Measurements from ENCODE around the gene CHRDL2.
"Not testable (repeated sequence)": the region's sequence is repeated elsewhere in the genome, so short reads cannot be mapped to it uniquely, and the experiment has no call there.

Gene CHRDL2

GRCh38 chr11:74669211-74670160, 61.7 kb downstream of the CHRDL2 start:
- no peak for DNase-seq (ENCODE audit: low spot score)
- H3K27me3 ChIP-seq (ENCODE audit: insufficient read depth, poor library complexity, severe bottlenecking), result no peaks in the 10 kb centered on the region
- TF ChIP-seq CTCF (IDR thresholded peaks at IDR 0.05; ENCODE audit: poor library complexity, severe bottlenecking), result no peak

GRCh38 chr11:74663315-74663714, 67.9 kb downstream of the CHRDL2 start:
- DNase-seq (ENCODE audit: low spot score) (no peak), ATAC-seq (ENCODE audit: low read depth) (no peak)
- no peak overlapping the region for H3K27ac ChIP-seq (ENCODE audit: poor library complexity, severe bottlenecking)
- no peaks in the 10 kb centered on the region for H3K27me3 ChIP-seq (ENCODE audit: insufficient read depth, poor library complexity, severe bottlenecking)
- no peaks in the 10 kb centered on the region for H3K9me3 ChIP-seq (ENCODE audit: severe bottlenecking)
- H3K4me1 ChIP-seq (ENCODE audit: insufficient read depth, poor library complexity, severe bottlenecking), result no peaks in the 10 kb centered on the region
- no peak for TF ChIP-seq CTCF (IDR thresholded peaks at IDR 0.05; ENCODE audit: poor library complexity, severe bottlenecking)
- no peak overlapping the region for H3K4me3 ChIP-seq (ENCODE audit: severe bottlenecking)
- no peaks in the 10 kb centered on the region for H3K36me3 ChIP-seq (ENCODE audit: low read depth)

More at GRCh38 chr11:74669211-74670160, 61.7 kb downstream of the CHRDL2 start:
- Histone ChIP-seq H3K9me3 (ENCODE audit: severe bottlenecking) (no peaks in the 10 kb centered on the region), H3K27ac (ENCODE audit: poor library complexity, severe bottlenecking) (no peak overlapping the region), H3K4me1 (ENCODE audit: insufficient read depth, poor library complexity, severe bottlenecking) (peaks cover 23% of the 10 kb centered on the region), H3K4me3 (ENCODE audit: severe bottlenecking) (no peak overlapping the region), H3K36me3 (ENCODE audit: low read depth) (no peaks in the 10 kb centered on the region)
- ATAC-seq (ENCODE audit: low read depth), result no peak

- no peak for ATAC-seq (ENCODE audit: low read depth)
Observed at GRCh38 chr11:74662487-74663103, 68.6 kb downstream of the CHRDL2 start.

GRCh38 chr11:74659124-74659523, 72.1 kb downstream of the CHRDL2 start:
- not testable (repeated sequence) for DNase-seq (ENCODE audit: low spot score); H3K27ac ChIP-seq (ENCODE audit: poor library complexity, severe bottlenecking); H3K27me3 ChIP-seq (ENCODE audit: insufficient read depth, poor library complexity, severe bottlenecking); H3K4me1 ChIP-seq (ENCODE audit: insufficient read depth, poor library complexity, severe bottlenecking); ATAC-seq (ENCODE audit: low read depth); H3K36me3 ChIP-seq (ENCODE audit: low read depth); H3K9me3 ChIP-seq (ENCODE audit: severe bottlenecking); H3K4me3 ChIP-seq (ENCODE audit: severe bottlenecking)

More at GRCh38 chr11:74662487-74663103, 68.6 kb downstream of the CHRDL2 start:
- no peaks in the 10 kb centered on the region for H3K36me3 ChIP-seq (ENCODE audit: low read depth)
- TF ChIP-seq CTCF (IDR thresholded peaks at IDR 0.05; ENCODE audit: poor library complexity, severe bottlenecking), result no peak
- H3K4me3 ChIP-seq (ENCODE audit: severe bottlenecking), result no peak overlapping the region
- DNase-seq (ENCODE audit: low spot score), result no peak
- no peaks in the 10 kb centered on the region for H3K27me3 ChIP-seq (ENCODE audit: insufficient read depth, poor library complexity, severe bottlenecking)
- H3K9me3 ChIP-seq (ENCODE audit: severe bottlenecking), result no peaks in the 10 kb centered on the region
- H3K27ac ChIP-seq (ENCODE audit: poor library complexity, severe bottlenecking), result no peak overlapping the region
- no peaks in the 10 kb centered on the region for H3K4me1 ChIP-seq (ENCODE audit: insufficient read depth, poor library complexity, severe bottlenecking)

- TF ChIP-seq CTCF (IDR thresholded peaks at IDR 0.05; ENCODE audit: poor library complexity, severe bottlenecking), result no peak
- DNase-seq (ENCODE audit: low spot score), result no peak
- Histone ChIP-seq H3K9me3 (ENCODE audit: severe bottlenecking) (no peaks in the 10 kb centered on the region), H3K4me3 (ENCODE audit: severe bottlenecking) (no peak overlapping the region), H3K4me1 (ENCODE audit: insufficient read depth, poor library complexity, severe bottlenecking) (no peaks in the 10 kb centered on the region), H3K27me3 (ENCODE audit: insufficient read depth, poor library complexity, severe bottlenecking) (no peaks in the 10 kb centered on the region), H3K27ac (ENCODE audit: poor library complexity, severe bottlenecking) (no peak overlapping the region), H3K36me3 (ENCODE audit: low read depth) (peaks cover 16% of the 10 kb centered on the region; the same call in 1 of the 2 replicates)
- no peak for ATAC-seq (ENCODE audit: low read depth)
Observed at GRCh38 chr11:74654976-74655375, 76.2 kb downstream of the CHRDL2 start.
